H1 (cell line): ENCODE results near the gene WNT9B. TPM values are rescaled to one million over a fixed set of nuclear protein-coding genes. Genes with fewer than 3 reads are reported as not detected.

Source experiments
- CTCF ChIA-PET: fragments of 300-600 bp; sonication (Branson Sonifier 250); formaldehyde crosslinking; loops from one replicate; lab custom pipeline; 2021; ENCODE audit not compliant: partially characterized antibody; lab: Charles Lee
- POLR2A ChIA-PET: fragments of 300-600 bp; sonication (Branson Sonifier 250); formaldehyde crosslinking; loops from one replicate; lab custom pipeline; 2021; ENCODE audit warnings: inconsistent platforms; ENCODE audit not compliant: partially characterized antibody; lab: Charles Lee
- DNase-seq, 2 experiments: peaks; one replicate each; pipeline versions ENCODE4 v3.0.0 to v3.0.0-alpha.2; 2010 to 2022; ENCODE audit warnings: low spot score in 2 of 2, low read depth in 1 of 2, mixed read lengths in 1 of 2
- FAIRE-seq: peaks from 2 replicates; lab custom pipeline; 2011; peaks lifted over from hg19 to GRCh38; lab: Jason Lieb, UNC
- H2AFZ ChIP-seq: 2 replicates; pipeline ENCODE4 v1.8.1; 2012; ENCODE audit warnings: low read length, inconsistent platforms
- H2AK5ac ChIP-seq: 2 replicates; pipeline ENCODE4 v1.6.1; 2013; ENCODE audit warnings: low read depth, low read length
- H2BK120ac ChIP-seq: replicated peaks from 2 replicates; pipeline ENCODE3; 2013; ENCODE audit warnings: low read depth, low read length, inconsistent platforms
- H2BK12ac ChIP-seq: 2 replicates; pipeline ENCODE4 v1.6.1; 2013; ENCODE audit warnings: low read depth, low read length
- H2BK15ac ChIP-seq: 2 replicates; pipeline ENCODE4 v1.6.1; 2013; ENCODE audit warnings: low read length
- H2BK20ac ChIP-seq: 2 replicates; pipeline ENCODE4 v1.6.1; 2013; ENCODE audit warnings: low read length
- H2BK5ac ChIP-seq: 2 replicates; pipeline ENCODE4 v1.6.1; 2013; ENCODE audit warnings: low read depth, low read length
- H3K14ac ChIP-seq: 2 replicates; pipeline ENCODE4 v1.6.1; 2013; ENCODE audit warnings: inconsistent platforms; ENCODE audit not compliant: insufficient read length
- H3K18ac ChIP-seq: 2 replicates; pipeline ENCODE4 v1.6.1; 2013; ENCODE audit warnings: low read length; ENCODE audit errors: extremely low read depth
- H3K23ac ChIP-seq: 2 replicates; pipeline ENCODE4 v1.6.1; 2013; ENCODE audit warnings: inconsistent platforms; ENCODE audit not compliant: insufficient read length
- H3K23me2 ChIP-seq: 2 replicates; pipeline ENCODE4 v1.6.1; 2013; ENCODE audit warnings: low read depth, low read length
- H3K27ac ChIP-seq: 2 replicates; pipeline ENCODE4 v1.6.1; 2011; ENCODE audit warnings: low read depth, low read length, inconsistent platforms
- H3K27me3 ChIP-seq, 4 experiments: replicated peaks in 1 of 4; 1 replicate in 1 of 4; 2 replicates in 3 of 4; pipeline versions ENCODE4 v1.6.1 to v1.8.1; 2011 to 2013; ENCODE audit warnings: low read length in 3 of 4, mild to moderate bottlenecking in 3 of 4, inconsistent platforms in 2 of 4, mixed read lengths in 2 of 4, moderate library complexity in 1 of 4; ENCODE audit not compliant: control insufficient read depth in 3 of 4, insufficient read depth in 3 of 4; ENCODE audit errors: extremely low read depth in 1 of 4
- H3K36me3 ChIP-seq, 4 experiments: 2 replicates each; pipeline versions ENCODE4 v1.6.1 to v1.8.1; 2011 to 2013; ENCODE audit warnings: mild to moderate bottlenecking in 4 of 4, low read length in 3 of 4, moderate library complexity in 2 of 4, control low read depth in 1 of 4, inconsistent platforms in 1 of 4; ENCODE audit not compliant: insufficient read depth in 4 of 4, control insufficient read depth in 2 of 4
- H3K4ac ChIP-seq: replicated peaks from 2 replicates; pipeline ENCODE3; 2013; ENCODE audit warnings: low read length, low read depth, mixed read lengths, inconsistent platforms; ENCODE audit not compliant: insufficient read length
- H3K4me1 ChIP-seq, 4 experiments: replicated peaks in 1 of 4; 1 replicate in 1 of 4; 2 replicates in 3 of 4; pipeline versions ENCODE4 v1.6.1 to v1.8.1; 2011 to 2013; ENCODE audit warnings: low read length in 3 of 4, inconsistent platforms in 2 of 4, mixed read lengths in 1 of 4; ENCODE audit not compliant: insufficient read depth in 4 of 4, control insufficient read depth in 3 of 4
- H3K4me2 ChIP-seq, 2 experiments: 2 replicates each; pipeline versions ENCODE4 v1.6.1 to v1.8.1; 2011 to 2013; ENCODE audit warnings: low read depth in 2 of 2, low read length in 2 of 2, control low read depth in 1 of 2, inconsistent platforms in 1 of 2, mild to moderate bottlenecking in 1 of 2; ENCODE audit not compliant: insufficient read depth in 1 of 2
- H3K4me3 ChIP-seq, 4 experiments: fragments of 200-600, 300-600 bp in 1 of 4; sonication (generic), shearing (Covaris generic), sonication (Bioruptor Twin) in 1 of 4; 2 replicates each; pipeline versions ENCODE4 v1.5.1 to v1.8.1; 2011 to 2016; ENCODE audit warnings: low read length in 4 of 4, low read depth in 3 of 4, control low read depth in 2 of 4, inconsistent platforms in 2 of 4, mild to moderate bottlenecking in 2 of 4, mixed read lengths in 1 of 4, moderate library complexity in 1 of 4; ENCODE audit not compliant: insufficient read depth in 2 of 4; ENCODE audit errors: extremely low read depth in 1 of 4
- H3K56ac ChIP-seq: replicated peaks from 2 replicates; pipeline ENCODE3; 2013; ENCODE audit warnings: low read depth, mild to moderate bottlenecking, mixed read lengths, low read length, inconsistent platforms; ENCODE audit not compliant: insufficient read length
- H3K79me1 ChIP-seq: 2 replicates; pipeline ENCODE4 v1.6.1; 2013; ENCODE audit warnings: low read depth, low read length, control low read depth
- H3K79me2 ChIP-seq, 2 experiments: 2 replicates each; pipeline versions ENCODE4 v1.6.1 to v1.8.1; 2012 to 2013; ENCODE audit warnings: low read length in 2 of 2, mild to moderate bottlenecking in 2 of 2, inconsistent platforms in 1 of 2; ENCODE audit not compliant: insufficient read depth in 2 of 2, control insufficient read depth in 1 of 2
- H3K9ac ChIP-seq, 4 experiments: replicated peaks in 1 of 4; 1 replicate in 1 of 4; 2 replicates in 3 of 4; pipeline versions ENCODE4 v1.6.1 to v1.8.1; 2011 to 2013; ENCODE audit warnings: low read depth in 3 of 4, low read length in 3 of 4, control low read depth in 2 of 4, mild to moderate bottlenecking in 2 of 4, moderate library complexity in 2 of 4, inconsistent platforms in 1 of 4; ENCODE audit errors: extremely low read depth in 1 of 4
- H3K9me3 ChIP-seq, 2 experiments: 2 replicates each; pipeline versions ENCODE4 v1.6.1 to v1.8.1; 2012 to 2013; ENCODE audit warnings: mild to moderate bottlenecking in 2 of 2, moderate library complexity in 2 of 2, control low read depth in 1 of 2, inconsistent platforms in 1 of 2, low read depth in 1 of 2, low read length in 1 of 2, mixed read lengths in 1 of 2; ENCODE audit not compliant: insufficient read depth in 2 of 2
- H4K20me1 ChIP-seq, 2 experiments: replicated peaks in 1 of 2; 2 replicates each; pipeline versions ENCODE3 to v1.8.1; 2011 to 2013; ENCODE audit warnings: inconsistent platforms in 2 of 2, low read length in 2 of 2, mild to moderate bottlenecking in 1 of 2; ENCODE audit not compliant: insufficient read depth in 2 of 2, control insufficient read depth in 1 of 2
- H4K5ac ChIP-seq: 2 replicates; pipeline ENCODE4 v1.6.1; 2013; ENCODE audit warnings: low read length, low read depth, mixed read lengths, inconsistent platforms; ENCODE audit not compliant: insufficient read length
- H4K8ac ChIP-seq: 2 replicates; pipeline ENCODE4 v1.8.0; 2013; ENCODE audit warnings: mild to moderate bottlenecking, moderate library complexity, low read length, inconsistent platforms; ENCODE audit not compliant: insufficient read depth; ENCODE audit errors: extremely low read depth
- H4K91ac ChIP-seq: replicated peaks from 2 replicates; pipeline ENCODE3; 2013; ENCODE audit warnings: low read length, mixed read lengths, inconsistent platforms; ENCODE audit not compliant: insufficient read length
- EGR1 ChIP-seq: IDR thresholded peaks from 2 replicates; pipeline ENCODE4 v1.6.1; 2011; ENCODE audit warnings: low read depth, low read length, borderline replicate concordance
- JUN ChIP-seq: IDR thresholded peaks from 2 replicates; pipeline ENCODE4 v1.6.1; 2011; ENCODE audit warnings: low read depth, mild to moderate bottlenecking, improper control_type of control experiment, low read length
- RAD21 ChIP-seq, 2 experiments: IDR thresholded peaks in 1 of 2; conservative IDR thresholded peaks in 1 of 2; 2 replicates each; pipeline ENCODE4 v1.6.1; 2011; ENCODE audit warnings: low read depth in 2 of 2, low read length in 2 of 2, improper control_type of control experiment in 1 of 2, inconsistent platforms in 1 of 2, mild to moderate bottlenecking in 1 of 2, moderate library complexity in 1 of 2
- RXRA ChIP-seq: IDR thresholded peaks from 2 replicates; pipeline ENCODE4 v1.6.1; 2011; ENCODE audit warnings: low read depth, mild to moderate bottlenecking, low read length, moderate library complexity; ENCODE audit not compliant: insufficient read depth
- WGBS, 2 experiments: shearing (Covaris generic) in 1 of 2; methylation state at CpG; one replicate each; pipeline versions ENCODE4 v1.1.6 to v1.1.7; 2013 to 2015; ENCODE audit warnings: low lambda C conversion rate in 2 of 2, mixed read lengths in 2 of 2, inconsistent platforms in 1 of 2, low coverage in 1 of 2, missing lambda C conversion rate in 1 of 2; ENCODE audit not compliant: insufficient replicate concordance in 2 of 2, insufficient coverage in 1 of 2, insufficient read length in 1 of 2; ENCODE audit errors: extremely low coverage in 1 of 2, missing lambda C conversion rate in 1 of 2; 5-methylcytosine and 5-hydroxymethylcytosine counted together
- polyA plus RNA-seq, 7 experiments: library from polyadenylated mRNA; depleted of rRNA in 3 of 7; stranded (reverse) in 5 of 7; unstranded in 2 of 7; fragments of >200 nt in 5 of 7; fragments of 200-250 nt in 2 of 7; gene quantifications; 1 replicate in 5 of 7; 2 replicates in 1 of 7; 4 replicates in 1 of 7; pipeline versions ENCODE4 v1.2.1 to v1.2.3, GENCODE V29; 2011 to 2013; ENCODE audit warnings: missing spikeins in 2 of 7, mixed read lengths in 2 of 7
- total RNA-seq: library from RNA; stranded (reverse); fragmentation: NEBNext Ultra II Directional; extraction: Animal tissue kit (Norgen Biotek cat#: 25700); gene quantifications from 2 replicates; pipeline ENCODE4 v1.2.1, GENCODE V29; 2021

The WNT9B gene
- total and polyA plus RNA-seq, 2 of the 8 experiments (the other 6 are each of a cell fraction or from before 2014, with no cell fraction given), result 0.21 TPM; not detected in 1

DNA sequence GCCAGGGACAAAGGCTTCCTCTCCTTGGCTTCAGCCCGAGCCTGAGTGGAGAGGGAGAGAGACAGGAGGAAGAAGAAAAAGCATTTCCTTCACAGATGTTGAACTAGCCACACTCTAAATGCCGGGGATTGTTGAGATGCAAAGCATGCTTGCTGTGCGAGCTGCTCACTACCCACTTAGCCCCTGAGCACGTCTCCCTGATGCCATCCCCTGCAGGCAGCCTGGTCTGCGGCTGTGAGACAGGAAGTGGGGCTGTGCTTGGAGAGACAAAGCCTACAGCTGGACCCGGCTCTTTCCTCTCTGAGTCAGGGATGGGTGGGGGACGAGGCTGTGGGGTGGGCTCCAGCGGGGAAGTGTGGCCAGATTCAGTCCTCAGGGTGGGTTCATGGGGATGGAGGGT lies 13.7 kb downstream of the WNT9B start:
- FAIRE-seq, result no peak
- no peak overlapping the region for H3K4ac ChIP-seq
- H3K4me3 ChIP-seq, result no peak overlapping the region
- H3K56ac ChIP-seq, result no peak overlapping the region
- no peaks in the 10 kb centered on the region for H4K20me1 ChIP-seq
- no peak for TF ChIP-seq RXRA
- no peak for TF ChIP-seq EGR1
- no peak for TF ChIP-seq RAD21 (IDR thresholded peaks at IDR 0.05 in 1 of 2, conservative IDR thresholded peaks at IDR 0.05 in 1 of 2; ENCODE audit: low read depth in 2 of 2, low read length in 2 of 2)
- TF ChIP-seq JUN, result no peak
- H2BK20ac ChIP-seq, result no peak overlapping the region
- peaks cover 2% of the 10 kb centered on the region; the same call in 1 of the 2 replicates for H3K23me2 ChIP-seq
- H2AK5ac ChIP-seq, result no peak overlapping the region
- no peaks in the 10 kb centered on the region for H3K9me3 ChIP-seq
- H3K79me2 ChIP-seq, result no peaks in the 10 kb centered on the region
- 0 out of 2 replicates have a peak overlapping the region, but pooled peaks have one; percentile 96 for H2BK12ac ChIP-seq
- H3K79me1 ChIP-seq, result no peaks in the 10 kb centered on the region
- no peak overlapping the region for H3K18ac ChIP-seq
- H3K14ac ChIP-seq, result no peak overlapping the region
- 0 out of 2 replicates have a peak overlapping the region, but pooled peaks have one; percentile 56 for H2BK5ac ChIP-seq
- H4K5ac ChIP-seq, result no peak overlapping the region
- H3K23ac ChIP-seq, result no peak overlapping the region
- no peak overlapping the region for H4K8ac ChIP-seq
- H3K27me3 ChIP-seq, result peaks cover 0 to 5% (median 0%) of the 10 kb centered on the region in 4 experiments; a peak in 2 of 7 replicates
- CTCF ChIA-PET, result interaction anchor here (0.6 to 2.6 kb wide), 6 partner anchors 11 to 30 kb away, joined by 3 to 9 read pairs (median 4); no protein-coding TSS in a partner anchor
- no peak overlapping the region for H3K27ac ChIP-seq
- 0 out of 2 replicates have a peak overlapping the region, but pooled peaks have one; percentile 72 for H2BK15ac ChIP-seq
- peak overlapping the region in 1 of 2 experiments; percentile 25; a peak in 1 of 4 replicates for H3K4me2 ChIP-seq
- H4K91ac ChIP-seq, result peak overlapping the region; percentile 32
- no peak overlapping the region for H3K9ac ChIP-seq
- WGBS, 2 experiments, result 59% methylated on average over 7 of the region's 8 CpGs; no CpG with 5 or more reads in 1 of the 2 experiments
- H2BK120ac ChIP-seq, result no peak overlapping the region
- H3K4me1 ChIP-seq, result peaks cover 0 to 8% (median 3%) of the 10 kb centered on the region in 4 experiments; a peak in 5 of 7 replicates
- no peaks in the 10 kb centered on the region for H3K36me3 ChIP-seq
- DNase-seq, result no peak
- H2AFZ ChIP-seq, result peak overlapping the region; percentile 73
- POLR2A ChIA-PET, result no interaction called here
